OCI-LY1 (cell line): Measurements from ENCODE around the gene DXO.

ENCODE experiments used
- H2AFZ ChIP-seq: fragments of 200-600 bp; sonication (generic), shearing (Covaris generic); 2 replicates; pipeline ENCODE4 v1.6.0; 2014; ENCODE audit warnings: antibody characterized with exemption, mild to moderate bottlenecking, low read length
- H3F3A ChIP-seq: fragments of 200-600 bp; sonication (generic), shearing (Covaris generic); 2 replicates; pipeline ENCODE4 v1.6.0; 2014; ENCODE audit warnings: mild to moderate bottlenecking, antibody characterized with exemption, low read length, moderate library complexity; ENCODE audit not compliant: insufficient read depth
- H3K27ac ChIP-seq: fragments of 200-600 bp; sonication (generic); 2 replicates; pipeline ENCODE4 v1.5.1; 2014; ENCODE audit warnings: low read length, mixed run types, mild to moderate bottlenecking, low read depth; ENCODE audit not compliant: poor library complexity, severe bottlenecking
- H3K27me3 ChIP-seq: fragments of 200-600 bp; sonication (generic); 2 replicates; pipeline ENCODE4 v1.6.0; 2014; ENCODE audit warnings: antibody characterized with exemption, mild to moderate bottlenecking, low read length, moderate library complexity; ENCODE audit not compliant: insufficient read depth
- H3K36me3 ChIP-seq: fragments of 200-600 bp; sonication (generic); 2 replicates; pipeline ENCODE4 v1.6.1; 2014; ENCODE audit warnings: mild to moderate bottlenecking, antibody characterized with exemption, low read length, moderate library complexity, mixed read lengths; ENCODE audit not compliant: insufficient read depth
- H3K4me1 ChIP-seq: fragments of 200-600 bp; sonication (generic); 2 replicates; pipeline ENCODE4 v1.5.1; 2014; ENCODE audit warnings: mild to moderate bottlenecking, low read length, moderate library complexity; ENCODE audit not compliant: insufficient read depth, severe bottlenecking
- H3K4me2 ChIP-seq: fragments of 200-600 bp; sonication (generic), shearing (Covaris generic); 2 replicates; pipeline ENCODE4 v1.6.1; 2014; ENCODE audit warnings: low read length
- H3K4me3 ChIP-seq: fragments of 200-600 bp; sonication (generic); 2 replicates; pipeline ENCODE4 v1.5.1; 2014; ENCODE audit warnings: low read length, low read depth, mild to moderate bottlenecking, mixed read lengths; ENCODE audit not compliant: poor library complexity, severe bottlenecking
- H3K79me2 ChIP-seq: fragments of 200-600 bp; shearing (Covaris generic); 2 replicates; pipeline ENCODE4 v1.6.1; 2016; ENCODE audit warnings: mixed run types, low read length, mixed read lengths; ENCODE audit not compliant: insufficient read depth
- H3K9ac ChIP-seq: fragments of 200-600 bp; sonication (generic), shearing (Covaris generic); 2 replicates; pipeline ENCODE4 v1.6.1; 2014; ENCODE audit warnings: mild to moderate bottlenecking, low read length, mixed read lengths
- H3K9me2 ChIP-seq: fragments of 200-600 bp; sonication (generic), shearing (Covaris generic); 2 replicates; pipeline ENCODE4 v1.6.1; 2014; ENCODE audit warnings: low read depth, mild to moderate bottlenecking, low read length, mixed read lengths
- H3K9me3 ChIP-seq: fragments of 200-600 bp; shearing (Covaris generic); 2 replicates; pipeline ENCODE4 v1.6.1; 2014; ENCODE audit warnings: low read length, mixed read lengths
- H4K20me1 ChIP-seq: fragments of 200-600 bp; sonication (generic), shearing (Covaris generic); 2 replicates; pipeline ENCODE4 v1.6.0; 2016; ENCODE audit warnings: mild to moderate bottlenecking, low read length; ENCODE audit not compliant: insufficient read depth
- CTCF ChIP-seq: fragments of 200-600 bp; sonication (generic), shearing (Covaris generic); IDR thresholded peaks from 2 replicates; pipeline ENCODE4 v1.5.1; 2017; ENCODE audit warnings: mild to moderate bottlenecking, antibody characterized with exemption, low read length, moderate library complexity, mixed read lengths
- EZH2 ChIP-seq: fragments of 200-600 bp; sonication (generic), shearing (Covaris generic); IDR thresholded peaks from 2 replicates; pipeline ENCODE4 v1.8.0; 2017; ENCODE audit warnings: borderline replicate concordance, mixed run types, mild to moderate bottlenecking, antibody characterized with exemption, low read length, moderate library complexity, mixed read lengths

DXO gene

DNA sequence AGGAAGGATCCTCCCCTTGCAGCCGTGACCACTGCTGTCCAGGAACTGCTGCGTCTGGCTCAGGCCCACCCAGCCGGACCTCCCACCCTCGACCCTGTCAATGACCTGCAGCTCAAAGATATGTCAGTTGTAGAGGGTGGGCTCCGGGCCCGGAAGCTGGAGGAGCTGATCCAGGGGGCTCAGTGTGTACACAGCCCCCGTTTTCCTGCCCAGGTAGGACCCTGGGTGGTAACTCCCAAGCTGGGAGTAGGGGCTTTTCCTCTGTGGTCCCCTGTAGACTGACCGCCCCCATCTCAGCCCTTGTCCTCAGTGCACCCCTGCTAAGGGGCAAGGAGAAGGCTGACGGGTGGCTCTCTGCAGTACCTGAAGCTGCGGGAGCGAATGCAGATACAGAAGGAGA, 3.6 kb downstream of the DXO start:
- Histone ChIP-seq H3K9me2 (no peaks in the 10 kb centered on the region), H3K79me2 (no peaks in the 10 kb centered on the region), H3K4me2 (no peak overlapping the region), H3K27ac (no peak overlapping the region), H3K9ac (no peak overlapping the region), H4K20me1 (no peaks in the 10 kb centered on the region), H3F3A (no peaks in the 10 kb centered on the region), H2AFZ (no peak overlapping the region), H3K4me3 (no peak overlapping the region), H3K9me3 (no peaks in the 10 kb centered on the region), H3K4me1 (peaks cover 31% of the 10 kb centered on the region), H3K36me3 (peaks cover 71% of the 10 kb centered on the region), H3K27me3 (no peaks in the 10 kb centered on the region)
- TF ChIP-seq CTCF (no peak), EZH2 (no peak)

GRCh38 chr6:31967926-31968320, 4.0 kb downstream of the DXO start:
- Histone ChIP-seq H3K4me3 (no peak overlapping the region), H3K79me2 (no peaks in the 10 kb centered on the region), H3K4me2 (no peak overlapping the region), H3K36me3 (peaks cover 75% of the 10 kb centered on the region), H2AFZ (no peak overlapping the region), H3K9me2 (no peaks in the 10 kb centered on the region), H3K27ac (no peak overlapping the region), H3K9ac (no peak overlapping the region), H3K9me3 (no peaks in the 10 kb centered on the region), H4K20me1 (no peaks in the 10 kb centered on the region), H3F3A (no peaks in the 10 kb centered on the region), H3K4me1 (peaks cover 27% of the 10 kb centered on the region), H3K27me3 (no peaks in the 10 kb centered on the region)
- no peak for TF ChIP-seq EZH2
- no peak for TF ChIP-seq CTCF

DNA sequence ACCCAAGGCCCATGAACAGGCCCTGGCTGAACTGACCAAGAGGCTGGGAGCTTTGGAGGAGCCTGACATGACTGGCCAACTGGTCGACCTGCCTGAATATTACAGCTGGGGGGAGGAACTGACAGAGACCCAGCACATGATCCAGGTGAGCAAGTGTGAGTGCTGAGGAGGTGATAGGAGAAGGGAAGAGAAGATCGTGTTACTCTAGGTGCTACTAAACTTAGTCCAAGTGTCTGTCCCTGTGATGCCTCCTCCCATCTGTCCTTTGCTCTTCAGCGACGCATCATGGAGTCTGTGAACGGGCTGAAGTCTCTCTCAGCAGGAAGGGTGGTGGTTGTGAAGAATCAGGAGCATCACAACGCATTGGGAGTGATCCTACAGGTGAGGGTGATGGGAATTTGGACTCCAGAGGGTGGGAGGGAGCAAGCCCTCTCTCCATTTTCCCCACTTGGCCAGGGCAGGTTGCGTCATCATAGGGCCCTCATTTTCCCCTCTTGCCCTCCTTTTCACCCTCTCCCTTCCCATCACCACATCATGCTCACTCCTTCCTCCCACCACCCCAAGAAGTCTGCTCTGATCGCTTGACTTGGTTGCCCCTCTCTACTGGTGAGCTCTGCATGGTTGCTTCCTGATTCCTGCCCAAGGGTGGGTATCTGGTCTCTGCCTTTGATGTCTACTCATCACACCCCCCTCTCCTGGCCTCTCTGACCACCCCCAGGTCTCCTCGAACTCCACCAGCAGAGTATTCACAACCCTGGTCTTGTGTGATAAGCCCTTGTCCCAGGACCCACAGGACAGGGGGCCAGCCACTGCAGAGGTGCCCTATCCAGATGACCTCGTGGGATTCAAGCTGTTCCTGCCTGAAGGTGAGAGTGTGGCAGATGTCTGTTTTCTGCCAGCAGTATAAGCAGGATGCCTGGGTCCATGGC, 4.7 kb downstream of the DXO start:
- H3K9me3 ChIP-seq: no peaks in the 10 kb centered on the region
- H3K4me2 ChIP-seq: no peak overlapping the region
- no peak overlapping the region for H3K4me3 ChIP-seq
- no peak overlapping the region for H3K27ac ChIP-seq
- no peaks in the 10 kb centered on the region for H3F3A ChIP-seq
- peaks cover 82% of the 10 kb centered on the region for H3K36me3 ChIP-seq
- peaks cover 23% of the 10 kb centered on the region for H3K4me1 ChIP-seq
- no peak overlapping the region for H2AFZ ChIP-seq
- H3K9me2 ChIP-seq: no peaks in the 10 kb centered on the region
- no peaks in the 10 kb centered on the region for H4K20me1 ChIP-seq
- no peaks in the 10 kb centered on the region for H3K27me3 ChIP-seq
- TF ChIP-seq CTCF (no peak), EZH2 (no peak)
- no peak overlapping the region for H3K9ac ChIP-seq
- H3K79me2 ChIP-seq: no peaks in the 10 kb centered on the region
